GM19324 (cell line): Measurements from ENCODE around the gene ZWILCH.

Source experiments
- ATAC-seq: cut with Tn5 transposase; IDR thresholded peaks from one replicate; pipeline ENCODE4 v1.9.1; 2021; ENCODE audit warnings: mild to moderate bottlenecking, moderate library complexity; ENCODE audit not compliant: unreplicated experiment, low FRiP score

The ZWILCH gene

GRCh38 chr15:66535056-66535455, 29.9 kb downstream of the ZWILCH start:
- ATAC-seq: no peak

- no peak for ATAC-seq
Observed at GRCh38 chr15:66542896-66543295, 37.8 kb downstream of the ZWILCH start.

DNA sequence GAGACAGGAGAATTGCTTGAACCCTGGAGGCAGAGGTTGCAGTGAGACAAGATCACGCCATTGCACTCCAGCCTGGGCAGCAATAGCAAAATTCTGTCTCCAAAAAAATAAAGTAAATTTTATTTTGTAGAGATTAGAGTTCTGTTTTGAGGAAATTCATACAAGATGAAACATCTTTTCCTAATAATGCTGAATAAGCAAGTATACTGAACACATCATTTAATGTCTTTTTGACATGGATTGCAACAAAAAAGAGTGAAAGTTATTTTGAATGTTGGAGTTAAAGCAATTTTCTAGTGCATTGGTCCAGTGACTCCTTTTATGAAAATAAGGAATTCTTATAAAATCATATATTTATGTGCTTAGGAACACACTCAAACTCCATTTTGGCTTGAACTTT, 40.1 kb downstream of the ZWILCH start:
- no peak for ATAC-seq

DNA sequence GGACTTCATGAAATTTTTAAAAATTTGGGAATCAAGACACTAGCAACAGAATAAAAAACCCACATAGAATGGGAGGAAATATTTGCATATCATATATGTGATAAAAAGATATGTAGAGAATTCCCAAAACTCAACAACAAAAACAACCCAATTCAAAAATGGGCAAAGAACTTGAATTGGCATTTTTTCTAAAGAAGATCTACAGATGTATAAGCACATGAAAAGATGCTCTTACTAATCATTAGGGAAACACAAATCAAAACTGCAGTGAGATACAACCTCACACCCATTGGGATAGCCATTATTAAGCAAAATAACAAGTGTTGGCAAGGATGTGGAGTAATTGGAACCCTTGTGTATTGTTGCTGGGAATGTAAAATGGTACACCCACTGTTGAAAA, 50.6 kb downstream of the ZWILCH start:
- ATAC-seq: no peak

DNA sequence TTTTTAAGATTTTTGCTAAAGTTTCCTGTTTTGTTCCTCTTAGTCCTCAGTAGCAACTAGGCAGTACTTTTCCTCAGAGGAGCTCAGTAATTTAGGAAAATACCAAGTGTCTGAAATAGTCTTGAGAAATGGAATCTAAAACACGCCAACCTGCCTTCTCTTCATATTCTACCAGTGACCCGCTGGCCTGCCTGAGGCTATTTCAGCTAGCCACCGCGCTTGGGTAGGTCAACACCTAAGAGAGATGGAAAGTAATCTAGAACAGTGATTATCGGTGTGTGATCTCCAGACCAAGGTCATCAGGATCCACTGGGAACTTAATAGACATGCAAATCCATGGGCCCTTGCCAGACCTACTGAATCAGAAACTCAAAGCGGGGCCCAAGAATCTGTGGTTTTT, 53.1 kb downstream of the ZWILCH start:
- no peak for ATAC-seq

GRCh38 chr15:66560856-66561525, 55.9 kb downstream of the ZWILCH start:
- ATAC-seq: no peak

DNA sequence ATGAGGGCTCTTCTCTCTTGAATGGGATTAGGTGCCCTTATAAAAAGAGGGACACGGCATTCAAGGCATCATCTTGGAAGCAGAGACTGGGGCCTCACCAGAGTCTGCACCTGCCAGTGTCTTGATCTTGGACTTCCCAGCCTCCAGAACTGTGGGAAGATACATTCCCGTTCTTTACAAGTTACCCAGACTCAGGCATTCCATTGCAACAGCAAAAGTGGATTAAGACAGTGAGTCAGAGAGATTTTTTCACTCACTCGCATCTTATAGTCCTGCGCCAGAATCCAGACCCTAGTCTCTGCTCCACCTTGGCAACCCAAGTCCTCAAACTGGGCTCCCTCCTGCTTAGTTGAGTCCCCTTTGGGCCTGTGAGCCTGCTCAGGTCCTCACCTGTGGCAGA, 58.0 kb downstream of the ZWILCH start:
- ATAC-seq: no peak

- no peak for ATAC-seq
Observed at GRCh38 chr15:66563566-66564110, 58.5 kb downstream of the ZWILCH start.

- ATAC-seq: no peak
Observed at GRCh38 chr15:66564136-66565041, 59.3 kb downstream of the ZWILCH start.

DNA sequence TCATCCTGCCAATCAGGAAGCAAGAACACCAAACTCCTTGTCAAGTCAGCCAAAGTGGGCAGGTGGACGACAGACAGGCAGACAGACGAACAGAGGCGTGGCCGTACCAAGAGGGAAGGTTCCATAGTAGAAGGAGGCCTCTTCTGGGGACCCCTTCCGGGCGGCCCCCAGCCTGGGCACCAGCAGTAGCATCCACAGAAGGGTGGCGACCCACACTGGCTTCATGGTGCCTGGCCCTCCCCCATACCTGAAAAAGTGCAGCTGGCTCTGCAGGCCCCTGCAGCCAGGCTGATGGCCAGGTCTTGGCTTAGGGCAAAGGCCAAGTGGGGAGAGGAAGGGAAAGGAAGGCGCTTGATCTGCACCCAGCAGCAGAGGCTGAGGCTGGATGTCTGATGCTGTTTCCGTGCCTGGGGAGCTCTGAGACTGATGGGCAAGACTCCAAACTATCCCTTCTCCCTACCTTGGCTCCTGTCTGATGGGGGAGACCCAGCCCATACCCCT, 60.1 kb downstream of the ZWILCH start:
- ATAC-seq: no peak

DNA sequence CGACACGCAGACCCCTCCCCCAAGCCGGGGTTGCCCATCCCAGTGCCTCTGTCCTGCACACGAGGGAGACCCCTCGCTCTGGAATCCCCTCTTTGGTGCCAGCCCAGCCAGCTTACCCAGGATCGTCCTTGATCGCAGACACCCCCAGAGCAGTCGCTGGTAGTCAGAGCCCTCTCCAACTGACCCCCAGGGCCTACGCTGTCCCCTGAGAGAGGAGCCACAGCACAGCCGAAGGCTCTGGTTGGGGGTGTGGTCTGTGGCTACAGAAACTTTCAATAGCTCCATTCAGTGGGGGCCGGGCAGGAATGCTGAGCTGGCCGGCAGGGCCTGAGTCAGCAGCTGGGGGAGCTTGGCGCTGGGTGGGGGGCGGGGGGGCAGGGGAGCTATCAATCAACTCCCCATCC, 60.6 kb downstream of the ZWILCH start, which contains the start of gene LCTL:
Gene LCTL, minus strand, starts transcription at position 258 of the 404 bp plus-strand sequence. CDS start 633 bp downstream, outside the sequence.
- no peak for ATAC-seq

- ATAC-seq: no peak
Observed at GRCh38 chr15:66566963-66567531, 61.9 kb downstream of the ZWILCH start.

- ATAC-seq: no peak
Observed at GRCh38 chr15:66567897-66568296, 62.8 kb downstream of the ZWILCH start.

- ATAC-seq: no peak
Observed at GRCh38 chr15:66569461-66570137, 64.5 kb downstream of the ZWILCH start.

GRCh38 chr15:66570327-66570726, 65.2 kb downstream of the ZWILCH start:
- ATAC-seq: no peak

GRCh38 chr15:66570842-66571478, 65.8 kb downstream of the ZWILCH start:
- no peak for ATAC-seq

- ATAC-seq: no peak
Observed at GRCh38 chr15:66572146-66572545, 67.0 kb downstream of the ZWILCH start.

- no peak for ATAC-seq
Observed at GRCh38 chr15:66573348-66573718, 68.2 kb downstream of the ZWILCH start.

GRCh38 chr15:66573719-66574595, 68.8 kb downstream of the ZWILCH start:
- no peak for ATAC-seq
